IPS-18a (cell line): Measurements from ENCODE around the gene TMEM45A.

Source experiments
- H3K27ac ChIP-seq: one replicate; pipeline ENCODE4 v1.5.1; 2013; ENCODE audit warnings: low read length
- H3K27me3 ChIP-seq: one replicate; pipeline ENCODE4 v1.6.1; 2013; ENCODE audit warnings: mild to moderate bottlenecking, low read length; ENCODE audit not compliant: control insufficient read depth, insufficient read depth
- H3K36me3 ChIP-seq: one replicate; pipeline ENCODE4 v1.6.1; 2013; ENCODE audit warnings: low read depth, low read length; ENCODE audit not compliant: control insufficient read depth
- H3K4me1 ChIP-seq: one replicate; pipeline ENCODE4 v1.6.1; 2013; ENCODE audit warnings: low read depth, low read length; ENCODE audit not compliant: control insufficient read depth
- H3K4me3 ChIP-seq: one replicate; pipeline ENCODE4 v1.5.1; 2013; ENCODE audit warnings: low read length
- H3K9ac ChIP-seq: one replicate; pipeline ENCODE4 v1.6.1; 2013; ENCODE audit warnings: mild to moderate bottlenecking, low read length, moderate library complexity
- H3K9me3 ChIP-seq: one replicate; pipeline ENCODE4 v1.6.1; 2013; ENCODE audit warnings: low read depth, low read length; ENCODE audit not compliant: control insufficient read depth

The TMEM45A gene

GRCh38 chr3:100605358-100605757 is 112.9 kb downstream of the TMEM45A start:
- Histone ChIP-seq H3K9me3 (no peaks in the 10 kb centered on the region), H3K4me3 (no peak overlapping the region), H3K4me1 (peaks cover 13% of the 10 kb centered on the region), H3K9ac (no peak overlapping the region), H3K36me3 (no peaks in the 10 kb centered on the region), H3K27ac (no peak overlapping the region), H3K27me3 (no peaks in the 10 kb centered on the region)

DNA sequence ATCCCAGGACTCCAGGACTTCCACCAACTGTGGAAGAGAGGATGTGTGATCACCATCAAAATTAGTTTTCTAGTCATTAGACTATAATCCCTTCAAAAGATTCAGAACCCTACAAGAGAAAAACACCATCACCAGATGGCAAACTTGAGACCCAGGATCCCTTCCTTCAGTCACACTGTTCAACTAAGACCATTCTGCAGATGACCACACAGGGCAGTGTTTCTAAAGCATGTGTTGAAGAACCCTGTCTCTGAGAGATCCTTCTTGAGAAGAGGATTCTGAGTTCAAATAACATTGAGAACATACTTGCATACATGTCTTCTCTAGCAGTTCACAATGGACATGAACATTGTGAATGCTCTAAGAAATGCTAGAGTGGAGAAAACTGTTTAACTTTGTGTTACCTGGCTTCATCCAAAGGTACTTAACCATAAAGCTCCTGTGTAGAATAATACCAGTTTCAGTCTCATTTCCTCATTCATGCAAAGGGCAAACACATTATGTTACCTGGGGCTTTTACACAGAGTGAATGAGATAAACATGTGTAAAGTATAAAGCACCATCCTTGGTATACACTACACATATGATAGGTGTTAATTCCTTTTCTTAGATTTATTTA is 114.6 kb downstream of the TMEM45A start:
- no peak overlapping the region for H3K27ac ChIP-seq
- no peaks in the 10 kb centered on the region for H3K27me3 ChIP-seq
- peaks cover 13% of the 10 kb centered on the region for H3K4me1 ChIP-seq
- H3K36me3 ChIP-seq: no peaks in the 10 kb centered on the region
- no peak overlapping the region for H3K4me3 ChIP-seq
- H3K9me3 ChIP-seq: no peaks in the 10 kb centered on the region
- no peak overlapping the region for H3K9ac ChIP-seq

DNA sequence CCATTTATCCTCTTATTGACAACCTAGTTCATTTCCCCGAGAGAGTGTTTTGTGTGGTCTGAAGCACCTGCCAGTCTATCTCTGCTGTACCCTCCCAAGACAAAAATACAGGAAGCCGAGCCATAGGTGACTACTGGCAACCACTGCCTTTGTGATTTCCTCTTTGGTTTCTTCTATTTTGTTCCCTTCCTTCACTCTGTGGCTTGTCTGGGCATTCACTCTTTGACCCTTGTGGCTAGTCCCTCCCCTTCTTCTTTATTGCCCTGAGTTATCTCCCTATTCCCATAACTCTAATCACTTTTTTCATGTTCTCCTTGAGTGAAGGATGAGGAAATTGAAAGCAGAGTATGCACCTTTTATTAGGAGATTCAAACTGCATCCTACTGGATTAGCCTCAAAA is 116.9 kb downstream of the TMEM45A start, which contains the start of gene ADGRG7:
Gene ADGRG7 (plus strand): TSS at position 297 of the 400 bp plus-strand sequence. CDS start 256 bp downstream, outside the sequence.
- Histone ChIP-seq H3K4me1 (no peaks in the 10 kb centered on the region), H3K27me3 (no peaks in the 10 kb centered on the region), H3K36me3 (no peaks in the 10 kb centered on the region), H3K9me3 (no peaks in the 10 kb centered on the region), H3K9ac (no peak within 1 kb of the TSS), H3K4me3 (no peak within 1 kb of the TSS), H3K27ac (no peak within 1 kb of the TSS)

DNA sequence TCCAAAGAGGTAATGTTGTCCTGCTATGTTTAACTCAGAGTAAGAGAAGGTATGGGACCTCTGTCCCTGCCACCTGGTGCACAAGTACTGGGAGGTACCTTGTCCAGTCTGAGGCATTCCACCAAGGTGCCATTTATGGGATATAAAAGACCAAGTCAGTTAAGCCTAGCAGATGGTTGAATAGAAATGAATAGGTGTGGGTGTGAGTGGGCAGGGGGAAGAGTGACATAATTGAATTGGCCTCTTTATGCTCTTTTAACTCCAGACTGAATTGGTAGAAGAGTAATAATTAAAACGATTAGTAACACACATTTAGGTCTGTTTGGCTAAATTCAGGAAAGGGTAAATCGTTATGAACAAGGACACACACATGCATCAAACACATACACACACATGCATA is 117.5 kb downstream of the TMEM45A start:
- Histone ChIP-seq H3K4me3 (no peak overlapping the region), H3K27ac (no peak overlapping the region), H3K9ac (no peak overlapping the region), H3K4me1 (no peaks in the 10 kb centered on the region), H3K9me3 (no peaks in the 10 kb centered on the region), H3K36me3 (no peaks in the 10 kb centered on the region), H3K27me3 (no peaks in the 10 kb centered on the region)

DNA sequence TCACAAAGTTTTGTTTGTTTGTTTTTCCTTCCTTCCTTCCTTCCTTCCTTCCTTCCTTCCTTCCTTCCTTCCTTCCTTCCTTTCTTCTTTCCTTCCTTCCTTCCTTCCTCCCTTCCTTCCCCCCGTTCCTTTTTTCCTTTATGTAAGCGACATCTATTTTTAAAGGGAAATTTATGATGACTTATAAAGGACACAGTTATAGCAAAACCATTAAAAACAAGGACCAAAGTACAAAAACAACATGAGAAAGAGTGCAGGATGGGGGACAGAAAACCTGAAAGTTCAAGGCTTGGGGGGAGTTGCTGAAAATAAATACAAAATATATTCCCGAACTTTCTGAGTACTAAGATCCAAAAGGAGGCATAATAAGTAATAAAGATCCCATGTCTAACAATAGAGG is 118.8 kb downstream of the TMEM45A start:
- H3K4me3 ChIP-seq: no peak overlapping the region
- no peaks in the 10 kb centered on the region for H3K9me3 ChIP-seq
- no peak overlapping the region for H3K27ac ChIP-seq
- H3K27me3 ChIP-seq: no peaks in the 10 kb centered on the region
- H3K9ac ChIP-seq: no peak overlapping the region
- H3K36me3 ChIP-seq: no peaks in the 10 kb centered on the region
- no peaks in the 10 kb centered on the region for H3K4me1 ChIP-seq

DNA sequence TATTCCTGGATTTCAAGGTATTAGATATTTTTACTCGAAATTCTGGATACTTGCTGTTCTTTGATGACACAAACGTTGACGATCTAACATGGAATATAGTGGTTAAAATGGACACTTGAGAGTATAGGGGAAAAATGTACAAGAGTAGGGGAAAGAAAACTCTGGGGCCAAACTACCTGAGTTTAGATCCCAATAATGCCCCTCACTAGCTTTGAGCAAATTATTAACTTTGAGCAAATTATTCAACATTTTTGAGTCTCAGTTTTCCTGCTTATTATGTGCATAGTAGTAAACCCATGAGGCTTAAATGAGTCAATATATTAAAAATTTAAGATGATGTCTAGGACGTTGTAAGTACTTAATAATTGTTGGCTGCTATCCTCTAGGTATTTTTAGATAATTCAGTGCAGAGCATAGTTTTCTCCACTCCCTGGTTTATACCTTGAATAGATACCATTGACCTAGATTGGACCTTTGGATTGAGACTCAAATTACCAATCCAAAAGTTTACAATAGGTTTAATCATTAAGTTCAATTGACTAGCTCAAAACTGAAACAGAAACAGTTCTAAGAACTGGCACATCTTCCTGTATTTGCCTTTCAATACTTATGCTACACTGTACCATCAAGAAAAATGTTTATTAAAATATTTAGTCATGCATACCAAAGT is 121.4 kb downstream of the TMEM45A start:
- Histone ChIP-seq H3K4me1 (no peaks in the 10 kb centered on the region), H3K27me3 (no peaks in the 10 kb centered on the region), H3K9me3 (no peaks in the 10 kb centered on the region), H3K27ac (no peak overlapping the region), H3K4me3 (no peak overlapping the region), H3K9ac (no peak overlapping the region), H3K36me3 (no peaks in the 10 kb centered on the region)

GRCh38 chr3:100614941-100615340 is 122.5 kb downstream of the TMEM45A start:
- no peaks in the 10 kb centered on the region for H3K27me3 ChIP-seq
- H3K36me3 ChIP-seq: no peaks in the 10 kb centered on the region
- H3K9ac ChIP-seq: no peak overlapping the region
- no peak overlapping the region for H3K4me3 ChIP-seq
- H3K27ac ChIP-seq: no peak overlapping the region
- no peaks in the 10 kb centered on the region for H3K9me3 ChIP-seq
- no peaks in the 10 kb centered on the region for H3K4me1 ChIP-seq

DNA sequence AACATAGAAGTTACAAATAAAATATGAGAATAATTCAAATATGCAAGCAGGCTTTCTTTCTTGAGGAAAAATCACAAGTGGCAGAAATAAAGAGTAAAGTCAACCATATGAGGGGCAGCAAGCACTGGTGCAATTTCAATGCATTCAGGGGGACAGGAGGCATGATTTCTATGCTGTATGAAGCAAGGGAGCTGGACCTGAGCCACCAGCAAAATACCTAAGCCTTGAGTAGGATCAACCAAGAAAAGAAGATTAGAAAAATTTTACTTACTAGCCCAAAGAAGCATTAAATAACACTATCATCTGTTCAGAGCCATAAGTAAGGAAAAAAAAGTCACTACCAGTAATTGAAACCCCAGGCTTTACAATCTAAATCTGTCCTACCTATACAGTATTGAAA is 123.3 kb downstream of the TMEM45A start:
- H3K27ac ChIP-seq: no peak overlapping the region
- H3K9me3 ChIP-seq: no peaks in the 10 kb centered on the region
- no peaks in the 10 kb centered on the region for H3K27me3 ChIP-seq
- H3K9ac ChIP-seq: no peak overlapping the region
- no peaks in the 10 kb centered on the region for H3K36me3 ChIP-seq
- H3K4me3 ChIP-seq: no peak overlapping the region
- H3K4me1 ChIP-seq: no peaks in the 10 kb centered on the region

GRCh38 chr3:100621251-100621650 is 128.8 kb downstream of the TMEM45A start:
- H3K9ac ChIP-seq: no peak overlapping the region

More at GRCh38 chr3:100621251-100621650, 128.8 kb downstream of the TMEM45A start:
- H3K4me1 ChIP-seq: no peaks in the 10 kb centered on the region
- no peaks in the 10 kb centered on the region for H3K9me3 ChIP-seq
- H3K4me3 ChIP-seq: no peak overlapping the region
- H3K27me3 ChIP-seq: no peaks in the 10 kb centered on the region
- no peaks in the 10 kb centered on the region for H3K36me3 ChIP-seq
- H3K27ac ChIP-seq: no peak overlapping the region
